AG08396 (cell line): Measurements from ENCODE around the gene NOL4L.
A peak's percentile ranks its signal among the peaks of the same experiment; 100 is the strongest.
"Not testable (repeated sequence)": the region's sequence is repeated elsewhere in the genome, so short reads cannot be mapped to it uniquely, and the experiment has no call there.

ENCODE experiments used
- DNase-seq: peaks from one replicate; pipeline ENCODE4 v3.0.0; 2012; ENCODE audit warnings: low spot score, mixed read lengths

Gene NOL4L

GRCh38 chr20:32470025-32470861 lies 114.9 kb downstream of the NOL4L start:
- peak; percentile 50 for DNase-seq

- DNase-seq, result no peak
Observed at GRCh38 chr20:32468860-32469259, 116.3 kb downstream of the NOL4L start.

GRCh38 chr20:32468313-32468640 lies 116.9 kb downstream of the NOL4L start:
- DNase-seq, result no peak

- DNase-seq, result no peak
Observed at GRCh38 chr20:32467506-32468312, 117.4 kb downstream of the NOL4L start.

- no peak for DNase-seq
Observed at GRCh38 chr20:32466739-32467505, 118.2 kb downstream of the NOL4L start.

- DNase-seq, result not testable (repeated sequence)
Observed at GRCh38 chr20:32465901-32466675, 119.0 kb downstream of the NOL4L start.

- peak; percentile 63 for DNase-seq
Observed at GRCh38 chr20:32465092-32465900, 119.8 kb downstream of the NOL4L start.

- no peak for DNase-seq
Observed at GRCh38 chr20:32464401-32465091, 120.6 kb downstream of the NOL4L start.

GRCh38 chr20:32463642-32464400 lies 121.3 kb downstream of the NOL4L start:
- no peak for DNase-seq

GRCh38 chr20:32462900-32463641 lies 122.1 kb downstream of the NOL4L start:
- no peak for DNase-seq

GRCh38 chr20:32461836-32462600 lies 123.1 kb downstream of the NOL4L start:
- no peak for DNase-seq

GRCh38 chr20:32460683-32461320 lies 124.3 kb downstream of the NOL4L start:
- DNase-seq, result no peak

GRCh38 chr20:32460231-32460630 lies 124.9 kb downstream of the NOL4L start:
- no peak for DNase-seq

- no peak for DNase-seq
Observed at GRCh38 chr20:32458837-32459220, 126.3 kb downstream of the NOL4L start.

GRCh38 chr20:32458061-32458836 lies 126.9 kb downstream of the NOL4L start:
- DNase-seq, result no peak

GRCh38 chr20:32457479-32457986 lies 127.6 kb downstream of the NOL4L start:
- peak; percentile 98 for DNase-seq
